Neuronal stem cell (in vitro differentiated cells): ENCODE measurements around the gene QSER1. TPM values are rescaled to one million over a fixed set of nuclear protein-coding genes. Genes with fewer than 3 reads are reported as not detected.
"Not testable (repeated sequence)": the region's sequence is repeated elsewhere in the genome, so short reads cannot be mapped to it uniquely, and the experiment has no call there.

Source experiments
- DNase-seq: peaks from one replicate; pipeline ENCODE4 v3.0.0-alpha.2; 2013; ENCODE audit warnings: low spot score
- H2AFZ ChIP-seq: one replicate; pipeline ENCODE4 v1.6.1; 2013; ENCODE audit warnings: mild to moderate bottlenecking, low read length, inconsistent platforms
- H2AK5ac ChIP-seq: 2 replicates; pipeline ENCODE4 v1.6.1; 2013; ENCODE audit warnings: low read depth, mild to moderate bottlenecking, inconsistent platforms, low read length, moderate library complexity, mixed read lengths
- H2BK120ac ChIP-seq: 2 replicates; pipeline ENCODE4 v1.6.1; 2013; ENCODE audit warnings: low read depth, mild to moderate bottlenecking, inconsistent platforms, low read length, moderate library complexity, mixed read lengths
- H2BK12ac ChIP-seq: one replicate; pipeline ENCODE4 v1.6.1; 2013; ENCODE audit warnings: low read length, inconsistent platforms
- H2BK15ac ChIP-seq: 2 replicates; pipeline ENCODE4 v1.6.1; 2013; ENCODE audit warnings: mild to moderate bottlenecking, low read length, inconsistent platforms, mixed read lengths
- H2BK5ac ChIP-seq: one replicate; pipeline ENCODE4 v1.6.1; 2013; ENCODE audit warnings: inconsistent platforms, mild to moderate bottlenecking, low read length, moderate library complexity
- H3K14ac ChIP-seq: one replicate; pipeline ENCODE4 v1.6.1; 2013; ENCODE audit warnings: low read length, inconsistent platforms
- H3K18ac ChIP-seq: 2 replicates; pipeline ENCODE4 v1.6.1; 2013; ENCODE audit warnings: low read length, inconsistent platforms
- H3K23ac ChIP-seq: 2 replicates; pipeline ENCODE4 v1.6.1; 2013; ENCODE audit warnings: low read depth, mild to moderate bottlenecking, mixed read lengths, low read length, inconsistent platforms; ENCODE audit not compliant: poor library complexity
- H3K27ac ChIP-seq: replicated peaks from 3 replicates; pipeline ENCODE4 v1.5.1; 2013; ENCODE audit warnings: low read length, inconsistent platforms
- H3K27me3 ChIP-seq, 3 experiments: 2 replicates each; pipeline ENCODE4 v1.6.1; 2013; ENCODE audit warnings: low read length in 3 of 3, mild to moderate bottlenecking in 2 of 3, inconsistent platforms in 1 of 3, low read depth in 1 of 3, mixed read lengths in 1 of 3, moderate library complexity in 1 of 3; ENCODE audit not compliant: control insufficient read depth in 3 of 3, insufficient read depth in 3 of 3
- H3K36me3 ChIP-seq, 2 donors: replicated peaks in 1 of 2; 2 replicates each; pipeline ENCODE4 v1.6.1; 2013; ENCODE audit warnings: low read length in 2 of 2; ENCODE audit not compliant: control insufficient read depth in 2 of 2, insufficient read depth in 2 of 2
- H3K4ac ChIP-seq: 2 replicates; pipeline ENCODE4 v1.6.1; 2013; ENCODE audit warnings: inconsistent platforms, mild to moderate bottlenecking, low read length, moderate library complexity
- H3K4me1 ChIP-seq, 2 donors: 1 replicate in 1 of 2; 2 replicates in 1 of 2; pipeline ENCODE4 v1.6.1; 2013; ENCODE audit warnings: low read length in 2 of 2, low read depth in 1 of 2; ENCODE audit not compliant: control insufficient read depth in 2 of 2, insufficient read depth in 1 of 2
- H3K4me2 ChIP-seq: one replicate; pipeline ENCODE4 v1.6.1; 2013; ENCODE audit warnings: mild to moderate bottlenecking, low read length, inconsistent platforms; ENCODE audit not compliant: insufficient read depth, poor library complexity, severe bottlenecking
- H3K4me3 ChIP-seq, 2 donors: 2 replicates each; pipeline ENCODE4 v1.5.1; 2013; ENCODE audit warnings: low read length in 2 of 2, mild to moderate bottlenecking in 2 of 2, inconsistent platforms in 1 of 2, moderate library complexity in 1 of 2
- H3K79me1 ChIP-seq: one replicate; pipeline ENCODE4 v1.6.1; 2013; ENCODE audit warnings: low read depth, mild to moderate bottlenecking, inconsistent platforms, low read length, moderate library complexity
- H3K9ac ChIP-seq: one replicate; pipeline ENCODE4 v1.6.1; 2013; ENCODE audit warnings: mild to moderate bottlenecking, low read depth, low read length, inconsistent platforms; ENCODE audit not compliant: poor library complexity
- H3K9me3 ChIP-seq, 2 donors: replicated peaks in 1 of 2; 2 replicates each; pipeline versions ENCODE3 to v1.6.1; 2013; ENCODE audit warnings: low read length in 2 of 2, mild to moderate bottlenecking in 2 of 2, inconsistent platforms in 1 of 2, low read depth in 1 of 2, mixed read lengths in 1 of 2, moderate library complexity in 1 of 2; ENCODE audit not compliant: control insufficient read depth in 2 of 2, insufficient read depth in 1 of 2
- H4K8ac ChIP-seq: one replicate; pipeline ENCODE4 v1.6.1; 2013; ENCODE audit warnings: low read depth, mild to moderate bottlenecking, inconsistent platforms, low read length, moderate library complexity
- H4K91ac ChIP-seq: one replicate; pipeline ENCODE4 v1.6.1; 2013; ENCODE audit warnings: low read length, low read depth, mild to moderate bottlenecking, inconsistent platforms; ENCODE audit not compliant: poor library complexity
- WGBS, 2 donors: extraction: QIAGEN DNeasy Blood & Tissue Kit; methylation state at CpG; one replicate each; pipeline ENCODE4 v1.1.7; 2013; ENCODE audit warnings: missing lambda C conversion rate in 2 of 2, mixed read lengths in 1 of 2; ENCODE audit not compliant: insufficient read length in 2 of 2, insufficient replicate concordance in 1 of 2; ENCODE audit errors: extremely low coverage in 2 of 2; 5-methylcytosine and 5-hydroxymethylcytosine counted together
- small RNA-seq: library from polyadenylated mRNA; stranded (forward); fragments of <200 nt; extraction: miRNeasy Mini kit (QIAGEN cat#:217004); gene quantifications from one replicate; pipeline ENCODE3, GENCODE V24; 2013; ENCODE audit not compliant: insufficient read depth

The QSER1 gene

GRCh38 chr11:33029218-33029617 lies 136.6 kb downstream of the QSER1 start:
- H3K14ac ChIP-seq = not testable (repeated sequence)

More at GRCh38 chr11:33029218-33029617, 136.6 kb downstream of the QSER1 start:
- not testable (repeated sequence) for H3K4me2 ChIP-seq, H2BK15ac ChIP-seq, H2AK5ac ChIP-seq, H3K18ac ChIP-seq, H3K27ac ChIP-seq, H3K9ac ChIP-seq, H2BK120ac ChIP-seq, H2AFZ ChIP-seq, H3K9me3 ChIP-seq, H3K4me1 ChIP-seq, H3K36me3 ChIP-seq, H3K23ac ChIP-seq, H3K27me3 ChIP-seq, H3K79me1 ChIP-seq, H3K4ac ChIP-seq, H4K8ac ChIP-seq, DNase-seq, H3K4me3 ChIP-seq, H4K91ac ChIP-seq, H2BK5ac ChIP-seq, H2BK12ac ChIP-seq
- WGBS, 2 donors = no CpG with 5 or more reads among the region's 6 CpGs

Small RNA genes within 50 kb of the gene (small RNA-seq; reads per million reads assigned to genes)
- not detected for gene RF00019
